Tibial nerve (tissue), 4 donors: ENCODE results near the gene ADAMTSL1.

Experiments used
- EP300 ChIP-seq, 2 donors: sonication (generic); formaldehyde crosslinking; IDR thresholded peaks; one replicate each; pipeline ENCODE4 v1.6.1; 2017; ENCODE audit warnings: antibody characterized with exemption in 2 of 2, mild to moderate bottlenecking in 1 of 2
- TF ChIP-seq, protein P1 (sequence below), 5 experiments: fragments of 200-600 bp in 3 of 5; fragments of 450-650 bp in 2 of 5; sonication (generic) in 3 of 5; IDR thresholded peaks; one replicate each; pipeline ENCODE4 v1.5.1; 2016 to 2019; ENCODE audit warnings: antibody characterized with exemption in 5 of 5, mild to moderate bottlenecking in 3 of 5, moderate library complexity in 2 of 5

DNA sequence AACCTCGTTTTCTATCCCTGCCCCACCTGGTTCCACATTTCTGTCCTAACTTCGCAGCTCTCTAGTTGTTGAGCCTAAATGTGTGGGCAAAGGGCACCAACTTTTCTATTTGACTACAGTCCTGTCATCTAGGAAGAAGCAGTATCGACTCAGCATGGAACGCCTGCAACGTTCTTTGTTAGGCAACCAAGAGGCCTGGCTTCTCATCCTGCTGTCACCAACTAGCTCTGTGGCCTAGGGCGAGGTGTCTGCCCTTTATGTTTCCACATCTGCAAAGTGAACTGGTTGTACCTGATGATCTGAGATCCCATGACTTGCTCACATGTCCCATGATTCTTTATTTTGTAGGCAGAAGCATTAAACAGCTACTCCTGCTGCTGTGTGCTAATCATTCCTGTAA, 248.9 kb downstream of the ADAMTSL1 start:
- TF ChIP-seq, protein P1, sequence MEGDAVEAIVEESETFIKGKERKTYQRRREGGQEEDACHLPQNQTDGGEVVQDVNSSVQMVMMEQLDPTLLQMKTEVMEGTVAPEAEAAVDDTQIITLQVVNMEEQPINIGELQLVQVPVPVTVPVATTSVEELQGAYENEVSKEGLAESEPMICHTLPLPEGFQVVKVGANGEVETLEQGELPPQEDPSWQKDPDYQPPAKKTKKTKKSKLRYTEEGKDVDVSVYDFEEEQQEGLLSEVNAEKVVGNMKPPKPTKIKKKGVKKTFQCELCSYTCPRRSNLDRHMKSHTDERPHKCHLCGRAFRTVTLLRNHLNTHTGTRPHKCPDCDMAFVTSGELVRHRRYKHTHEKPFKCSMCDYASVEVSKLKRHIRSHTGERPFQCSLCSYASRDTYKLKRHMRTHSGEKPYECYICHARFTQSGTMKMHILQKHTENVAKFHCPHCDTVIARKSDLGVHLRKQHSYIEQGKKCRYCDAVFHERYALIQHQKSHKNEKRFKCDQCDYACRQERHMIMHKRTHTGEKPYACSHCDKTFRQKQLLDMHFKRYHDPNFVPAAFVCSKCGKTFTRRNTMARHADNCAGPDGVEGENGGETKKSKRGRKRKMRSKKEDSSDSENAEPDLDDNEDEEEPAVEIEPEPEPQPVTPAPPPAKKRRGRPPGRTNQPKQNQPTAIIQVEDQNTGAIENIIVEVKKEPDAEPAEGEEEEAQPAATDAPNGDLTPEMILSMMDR (IDR thresholded peaks at IDR 0.05) = no peak
- no peak for TF ChIP-seq EP300 (IDR thresholded peaks at IDR 0.05)
